GM19351 (cell line): ENCODE results near the gene FGD5.

ENCODE experiments used
- ATAC-seq: cut with Tn5 transposase; IDR thresholded peaks from one replicate; pipeline ENCODE4 v1.9.1; 2021; ENCODE audit warnings: mild to moderate bottlenecking, moderate library complexity; ENCODE audit not compliant: unreplicated experiment

Gene FGD5

DNA sequence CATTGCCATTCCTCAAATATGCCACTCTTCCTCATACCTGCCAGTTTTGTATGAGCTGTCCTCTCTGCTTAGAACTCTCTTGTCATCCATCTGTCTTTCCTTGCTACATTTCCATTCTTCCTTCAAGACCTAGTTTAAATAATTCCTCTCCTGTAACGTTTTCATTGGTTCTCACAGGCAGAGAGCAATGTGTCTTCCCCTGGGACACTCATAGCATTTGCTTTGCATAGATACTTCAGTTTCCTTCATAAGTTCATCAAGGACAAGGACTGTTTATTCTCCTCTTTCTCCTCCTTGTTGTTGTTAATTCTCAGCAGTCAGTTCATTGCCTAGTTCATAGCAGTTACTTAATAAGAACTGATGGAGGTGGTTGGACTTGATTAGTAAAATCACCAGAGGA lies 139.2 kb downstream of the FGD5 start:
- no peak for ATAC-seq

DNA sequence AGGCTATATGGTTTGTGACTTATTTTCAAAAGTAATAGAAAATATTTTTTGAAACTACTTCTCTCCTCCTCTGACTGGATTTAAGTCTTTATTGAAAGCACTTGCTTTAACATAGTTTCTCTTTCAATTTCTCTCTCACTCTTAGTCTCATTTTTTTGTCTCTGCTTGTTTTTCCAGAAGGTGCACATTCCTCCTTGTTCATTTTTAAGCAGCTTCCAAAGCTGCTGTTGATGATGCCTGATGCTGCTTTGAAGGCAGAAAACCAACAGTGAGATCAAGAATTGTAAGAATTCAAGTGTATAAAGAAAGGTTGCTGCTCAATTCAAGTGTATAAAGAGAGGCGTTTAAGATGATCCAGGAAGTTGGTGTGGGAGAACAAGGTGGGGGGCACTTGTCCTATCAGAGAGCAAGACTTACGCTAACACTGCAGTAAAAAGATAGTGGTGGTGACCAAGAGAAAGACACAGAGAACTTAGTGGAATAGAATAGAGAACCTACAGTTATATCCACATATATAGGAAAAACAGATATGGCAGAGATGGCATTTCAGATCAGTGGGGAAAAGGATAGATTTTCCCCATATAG lies 140.7 kb downstream of the FGD5 start:
- ATAC-seq = no peak

DNA sequence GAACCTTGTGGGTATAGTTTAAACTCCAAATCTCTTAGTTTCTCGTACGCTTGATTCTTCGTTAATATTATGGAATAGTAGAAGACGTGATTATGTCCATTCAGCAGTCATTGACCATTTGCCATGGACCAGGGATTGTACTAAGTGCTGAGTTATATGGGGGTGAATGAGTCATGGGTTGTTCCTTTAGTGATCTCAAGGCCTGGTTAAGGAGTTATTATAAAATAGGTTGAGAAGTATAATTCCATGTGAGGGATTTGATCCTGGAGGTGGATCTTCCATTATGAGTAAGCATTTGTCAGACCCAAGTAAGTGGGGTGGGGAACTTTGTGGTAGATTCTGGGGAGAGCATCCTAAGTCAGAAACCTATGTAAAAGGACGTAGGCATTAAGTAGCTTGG lies 144.0 kb downstream of the FGD5 start:
- ATAC-seq = no peak

DNA sequence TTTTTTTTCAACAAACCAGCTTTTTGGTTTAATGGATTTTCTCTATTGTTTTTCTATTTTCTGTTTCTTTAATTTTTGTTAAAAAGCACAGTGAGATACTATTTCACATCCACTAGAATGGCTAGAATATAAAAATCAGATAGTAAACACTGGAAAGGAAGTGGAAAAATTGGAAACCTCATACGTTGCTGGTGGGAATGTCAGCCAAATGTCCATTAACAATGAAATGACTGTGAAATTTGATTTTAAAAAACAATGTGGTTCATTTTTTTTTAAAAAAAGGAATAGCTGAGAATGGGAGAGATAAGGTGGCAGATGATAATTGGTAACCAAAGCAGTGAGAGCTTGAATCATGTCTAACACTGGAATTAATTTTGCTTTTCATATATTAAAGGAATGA lies 148.5 kb downstream of the FGD5 start:
- ATAC-seq = no peak

DNA sequence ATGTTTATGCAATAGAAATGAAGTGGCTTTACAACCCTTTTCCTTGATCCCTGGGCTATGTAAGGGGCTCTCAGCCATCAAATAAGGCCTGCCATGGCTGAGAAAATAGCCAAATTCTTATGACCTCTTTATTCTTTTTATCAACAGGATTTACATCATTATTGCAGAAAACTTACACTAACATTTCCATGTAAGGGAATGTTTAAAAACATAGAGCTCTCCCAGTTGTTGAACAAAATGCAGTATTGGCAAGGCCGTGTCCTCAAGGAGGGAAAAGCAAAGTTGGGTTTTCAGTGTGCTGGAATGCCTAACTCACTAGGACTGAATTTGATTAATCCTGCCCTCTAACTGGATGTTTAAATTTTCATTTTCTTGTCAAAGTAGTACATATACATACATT lies 150.9 kb downstream of the FGD5 start:
- no peak for ATAC-seq

DNA sequence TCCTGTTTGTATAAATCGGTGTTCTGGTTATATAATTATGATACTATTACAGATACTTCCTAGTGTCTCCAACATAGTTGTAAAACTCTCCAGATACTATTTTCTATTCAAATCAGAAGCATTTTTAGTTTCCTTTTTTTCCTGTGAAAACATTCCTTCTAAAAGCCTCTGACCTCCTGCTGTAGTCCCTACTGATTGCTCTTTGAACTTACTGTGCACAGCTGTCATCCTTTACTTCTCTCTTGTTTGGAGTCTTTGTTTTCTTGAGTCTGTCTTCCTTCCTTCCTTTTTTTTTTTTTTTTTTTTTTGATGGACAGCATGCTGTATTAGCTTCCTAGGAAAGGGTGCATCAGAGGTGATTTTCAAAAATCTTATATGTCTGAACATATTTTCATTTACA lies 157.6 kb downstream of the FGD5 start:
- ATAC-seq = no peak

DNA sequence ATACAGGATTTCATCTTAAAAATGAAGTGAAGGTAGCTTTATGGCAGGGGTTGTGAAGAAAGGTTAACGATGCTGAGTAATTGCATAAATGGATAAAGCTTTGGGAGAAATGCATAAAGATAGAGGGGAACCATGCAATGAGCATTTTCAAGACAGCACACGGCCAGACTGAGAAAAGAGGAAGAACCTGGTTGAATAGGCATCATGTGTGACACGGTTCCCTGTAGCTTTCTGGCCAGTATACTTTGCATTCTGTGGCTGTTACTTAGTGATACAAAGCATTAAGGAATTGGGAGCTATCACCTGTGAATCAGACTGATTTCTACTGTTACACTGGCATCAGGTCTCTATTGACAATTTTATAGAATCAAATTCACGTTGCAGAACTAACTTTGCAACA lies 161.9 kb downstream of the FGD5 start:
- ATAC-seq = peak; percentile 75
